ENCODE data around the gene HACL1. TPM values are rescaled to one million over a fixed set of nuclear protein-coding genes. Genes with fewer than 3 reads are reported as not detected.

The HACL1 gene
- 10 to 100 TPM; 24.2 to 29.4 TPM for total RNA-seq
- 10 to 100 TPM; 15.6 to 16.5 TPM for polyA plus RNA-seq (ENCODE audit: insufficient read length in 2 of 2)
- long read RNA-seq, donor 1, result 0 reads
- long read RNA-seq, donor 2, partial matches to known transcripts, result 0 of 1 reads
- long read RNA-seq, donor 2, other reads (novel, unspliced or antisense), result 0 of 1 reads
- long read RNA-seq, donor 3, partial matches to known transcripts, result 0 of 3 reads
- long read RNA-seq, donor 3, other reads (novel, unspliced or antisense), result 0 of 3 reads
- long read RNA-seq, donor 4, partial matches to known transcripts, result 0 of 3 reads
- long read RNA-seq, donor 4, other reads (novel, unspliced or antisense), result 0 of 3 reads

DNA sequence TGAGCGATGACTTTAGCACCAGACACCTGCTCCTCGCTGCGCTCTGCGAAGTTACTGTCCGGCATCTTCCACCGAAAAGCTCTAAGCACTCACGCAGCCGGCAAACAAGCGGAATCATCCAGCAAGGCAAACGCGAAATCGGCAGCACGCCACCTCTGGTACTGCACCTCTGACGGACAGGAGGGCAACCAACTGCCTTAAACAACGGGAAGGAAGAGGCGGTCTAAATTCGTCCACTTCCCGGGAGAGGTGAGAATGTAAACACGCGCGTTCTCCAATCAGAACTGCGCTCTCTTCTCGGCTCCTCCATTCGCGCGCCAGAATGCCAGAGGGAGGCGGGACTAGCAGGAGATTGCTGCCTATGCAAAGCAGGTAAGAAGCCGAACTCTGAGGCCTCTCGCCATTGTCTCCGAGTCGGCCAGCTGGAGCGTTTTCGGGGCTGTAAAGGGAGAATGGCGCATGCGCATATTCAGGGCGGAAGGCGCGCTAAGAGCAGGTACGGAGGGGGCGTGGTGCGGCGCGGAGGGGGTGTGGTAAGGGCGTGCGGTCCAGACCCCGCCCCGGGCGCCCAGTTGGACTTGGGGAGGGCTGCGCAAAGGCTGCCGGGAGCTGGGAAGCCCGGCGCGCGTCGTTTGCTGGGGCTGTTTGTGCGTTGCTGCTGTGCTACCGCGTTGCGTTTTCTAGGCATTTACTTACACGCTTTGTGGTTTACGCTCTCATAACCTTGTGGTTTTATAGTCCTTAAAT, at the start of gene HACL1, which contains the start of gene BTD:
HACL1 (minus strand) TSS at position 171 of the 747 bp plus-strand sequence; CDS start at position 65, 106 bp downstream.
BTD (plus strand) TSS at position 347 of the 747 bp plus-strand sequence. CDS start 33,695 bp downstream, outside the sequence.
- H3K36me3 ChIP-seq (ENCODE audit: control insufficient read depth, insufficient read depth, low read length), result peaks cover 13% of the 10 kb centered on the region
- H3K27ac ChIP-seq (ENCODE audit: low read depth, low read length), result peak within 1 kb of the TSS; percentile 89
- H3K4me1 ChIP-seq (ENCODE audit: control insufficient read depth, insufficient read depth, low read length), result no peaks in the 10 kb centered on the region
- H3K27me3 ChIP-seq (ENCODE audit: control insufficient read depth, insufficient read depth, low read length), result no peaks in the 10 kb centered on the region
- 0% methylated on average over 60 of the region's 61 CpGs for WGBS (ENCODE audit: insufficient coverage)
- H3K4me3 ChIP-seq (ENCODE audit: low read depth, low read length), result peak within 1 kb of the TSS; percentile 97
- H3K9me3 ChIP-seq (ENCODE audit: control insufficient read depth, insufficient read depth, low read length), result no peaks in the 10 kb centered on the region
- DNase-seq (ENCODE audit: low read depth in 4 of 6, low spot score in 6 of 6), result peak; percentile 99 to 100 (median 99)

DNA sequence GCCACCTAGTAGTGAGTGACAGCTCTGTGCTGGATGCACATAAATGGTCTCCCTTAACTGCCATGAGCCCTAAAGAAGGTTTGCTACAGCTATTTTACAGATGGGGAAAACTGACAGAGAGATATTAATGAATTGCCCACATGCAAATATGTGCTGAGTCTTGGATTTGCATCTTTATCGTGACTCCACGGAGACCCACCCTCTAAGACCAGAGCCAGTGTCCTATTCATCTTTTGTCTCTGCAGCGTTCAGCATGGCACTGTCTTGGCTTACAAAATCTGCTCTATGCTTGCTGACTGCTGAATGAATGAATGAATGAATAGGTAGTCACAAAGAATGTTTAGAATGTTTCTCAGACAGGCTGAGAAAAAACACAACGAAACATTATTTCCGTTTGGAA, 48.5 kb upstream of the HACL1 start:
- no peak for DNase-seq (ENCODE audit: low read depth in 4 of 6, low spot score in 6 of 6)
- Histone ChIP-seq H3K4me1 (ENCODE audit: control insufficient read depth, insufficient read depth, low read length) (peaks cover 15% of the 10 kb centered on the region), H3K27me3 (ENCODE audit: control insufficient read depth, insufficient read depth, low read length) (no peaks in the 10 kb centered on the region), H3K27ac (ENCODE audit: low read depth, low read length) (no peak overlapping the region), H3K4me3 (ENCODE audit: low read depth, low read length) (no peak overlapping the region), H3K36me3 (ENCODE audit: control insufficient read depth, insufficient read depth, low read length) (no peaks in the 10 kb centered on the region), H3K9me3 (ENCODE audit: control insufficient read depth, insufficient read depth, low read length) (no peaks in the 10 kb centered on the region)
- 50% methylated on average over 1 of the region's 5 CpGs for WGBS (ENCODE audit: insufficient coverage)

DNA sequence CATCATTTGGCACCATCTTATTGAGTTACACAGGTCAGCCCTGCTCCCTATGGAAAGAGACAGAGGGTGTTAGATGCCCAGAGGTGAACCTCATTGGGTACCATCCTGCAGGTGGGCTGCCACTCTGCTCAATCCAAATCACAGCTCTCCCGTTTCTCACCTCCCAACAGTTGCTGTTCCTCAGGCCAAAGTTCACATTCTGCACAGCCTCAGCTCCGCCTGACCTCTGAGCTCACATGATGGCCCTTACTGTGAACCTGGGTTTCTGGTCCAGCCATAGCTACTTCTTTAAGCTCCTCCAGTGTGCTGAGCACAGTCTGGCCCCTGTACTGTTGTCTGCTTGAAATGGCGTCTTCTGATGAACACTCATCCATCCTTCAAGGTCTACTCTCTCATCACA, 48.0 kb upstream of the HACL1 start:
- H3K4me3 ChIP-seq (ENCODE audit: low read depth, low read length), result no peak overlapping the region
- no peak overlapping the region for H3K27ac ChIP-seq (ENCODE audit: low read depth, low read length)
- no peak for DNase-seq (ENCODE audit: low read depth in 4 of 6, low spot score in 6 of 6)
- H3K4me1 ChIP-seq (ENCODE audit: control insufficient read depth, insufficient read depth, low read length), result peaks cover 15% of the 10 kb centered on the region
- no peaks in the 10 kb centered on the region for H3K36me3 ChIP-seq (ENCODE audit: control insufficient read depth, insufficient read depth, low read length)
- no peaks in the 10 kb centered on the region for H3K27me3 ChIP-seq (ENCODE audit: control insufficient read depth, insufficient read depth, low read length)
- 98% methylated on average over 3 of the region's 3 CpGs for WGBS (ENCODE audit: insufficient coverage)
- H3K9me3 ChIP-seq (ENCODE audit: control insufficient read depth, insufficient read depth, low read length), result no peaks in the 10 kb centered on the region

- Histone ChIP-seq H3K4me1 (ENCODE audit: control insufficient read depth, insufficient read depth, low read length) (peaks cover 15% of the 10 kb centered on the region), H3K27me3 (ENCODE audit: control insufficient read depth, insufficient read depth, low read length) (no peaks in the 10 kb centered on the region), H3K4me3 (ENCODE audit: low read depth, low read length) (no peak overlapping the region), H3K27ac (ENCODE audit: low read depth, low read length) (peak overlapping the region; percentile 10), H3K36me3 (ENCODE audit: control insufficient read depth, insufficient read depth, low read length) (no peaks in the 10 kb centered on the region), H3K9me3 (ENCODE audit: control insufficient read depth, insufficient read depth, low read length) (no peaks in the 10 kb centered on the region)
- 57% methylated on average over 1 of the region's 4 CpGs for WGBS (ENCODE audit: insufficient coverage)
- DNase-seq (ENCODE audit: low read depth in 4 of 6, low spot score in 6 of 6), result peak in 1 of 6 donors; percentile 30
Measured at GRCh38 chr3:15647611-15648167, 46.3 kb upstream of the HACL1 start.

DNA sequence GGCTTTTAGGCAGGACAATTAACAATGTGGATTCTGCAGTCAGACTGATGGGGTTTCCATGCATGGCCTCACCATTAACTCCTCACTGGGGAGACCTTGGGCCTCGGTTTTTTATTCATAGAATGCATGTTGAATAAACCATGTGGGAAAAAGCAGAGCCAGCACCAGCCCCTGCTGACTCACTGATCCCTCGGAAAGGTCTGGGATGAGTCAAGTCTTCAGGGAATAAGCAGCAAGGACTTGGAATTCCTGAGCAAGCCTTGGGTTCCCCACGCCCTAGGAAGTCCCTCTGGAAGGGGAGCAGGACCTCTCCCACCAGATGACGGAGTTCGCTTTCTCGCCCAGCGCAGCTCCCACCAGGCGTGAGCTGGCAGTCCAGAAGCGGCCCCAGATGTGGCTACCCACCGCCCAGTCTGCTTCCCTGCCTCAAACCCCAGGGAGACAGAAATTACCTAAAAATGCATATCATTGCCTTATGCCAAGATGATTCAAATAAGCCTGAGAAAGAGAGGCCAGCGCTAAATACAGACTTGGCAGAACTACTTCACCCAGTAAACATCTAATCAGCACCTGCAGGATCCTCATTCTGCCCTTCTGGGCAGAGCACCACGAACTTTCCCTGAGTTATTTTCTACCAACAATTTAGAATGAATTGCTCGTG, 45.6 kb upstream of the HACL1 start:
- Histone ChIP-seq H3K27me3 (ENCODE audit: control insufficient read depth, insufficient read depth, low read length) (no peaks in the 10 kb centered on the region), H3K36me3 (ENCODE audit: control insufficient read depth, insufficient read depth, low read length) (no peaks in the 10 kb centered on the region), H3K27ac (ENCODE audit: low read depth, low read length) (peak overlapping the region; percentile 6), H3K9me3 (ENCODE audit: control insufficient read depth, insufficient read depth, low read length) (no peaks in the 10 kb centered on the region), H3K4me3 (ENCODE audit: low read depth, low read length) (no peak overlapping the region), H3K4me1 (ENCODE audit: control insufficient read depth, insufficient read depth, low read length) (peaks cover 15% of the 10 kb centered on the region)
- DNase-seq (ENCODE audit: low read depth in 4 of 6, low spot score in 6 of 6), result peak in 1 of 6 donors; percentile 52
- WGBS (ENCODE audit: insufficient coverage), result 74% methylated on average over 10 of the region's 13 CpGs

DNA sequence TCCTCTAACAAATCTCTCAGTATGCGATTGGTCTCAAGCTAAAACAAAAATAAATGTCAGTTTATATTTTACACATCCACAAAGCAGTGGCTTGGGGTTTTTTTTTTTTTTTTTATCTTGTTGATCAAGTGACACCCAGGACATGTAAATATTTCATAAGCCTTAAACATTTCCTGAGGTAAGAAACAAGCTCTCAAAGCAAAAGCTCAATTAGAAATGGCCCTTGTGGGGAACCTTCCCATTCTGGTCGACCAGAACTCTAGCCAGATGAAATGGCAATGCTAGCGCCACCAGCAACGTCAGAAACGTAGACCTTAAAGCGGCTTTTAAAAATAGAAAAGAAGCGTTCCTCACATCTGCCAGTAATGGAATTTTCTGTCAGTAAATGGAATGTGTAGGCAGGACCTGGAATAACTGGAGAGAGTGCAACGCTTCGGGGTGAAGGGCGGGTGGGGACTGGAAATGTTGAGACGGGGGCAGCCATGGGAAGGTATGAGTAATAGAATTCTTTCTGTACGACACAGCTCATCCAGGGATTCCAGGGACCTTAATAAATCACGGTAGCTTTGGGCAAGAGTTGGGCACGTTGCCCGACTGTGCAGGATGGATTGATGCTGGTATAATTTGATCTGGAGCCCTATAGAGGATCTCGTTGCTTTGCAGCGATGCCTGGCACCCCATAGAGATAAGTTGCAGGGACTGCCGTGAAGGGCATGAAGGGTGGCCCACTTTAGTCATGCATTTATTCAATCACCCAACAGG, 44.6 kb upstream of the HACL1 start:
- Histone ChIP-seq H3K9me3 (ENCODE audit: control insufficient read depth, insufficient read depth, low read length) (no peaks in the 10 kb centered on the region), H3K27me3 (ENCODE audit: control insufficient read depth, insufficient read depth, low read length) (no peaks in the 10 kb centered on the region), H3K36me3 (ENCODE audit: control insufficient read depth, insufficient read depth, low read length) (no peaks in the 10 kb centered on the region), H3K27ac (ENCODE audit: low read depth, low read length) (no peak overlapping the region), H3K4me1 (ENCODE audit: control insufficient read depth, insufficient read depth, low read length) (peaks cover 10% of the 10 kb centered on the region), H3K4me3 (ENCODE audit: low read depth, low read length) (no peak overlapping the region)
- DNase-seq (ENCODE audit: low read depth in 4 of 6, low spot score in 6 of 6), result peak in 1 of 6 donors; percentile 70
- 48% methylated on average over 14 of the region's 18 CpGs for WGBS (ENCODE audit: insufficient coverage)

GRCh38 chr3:15645246-15645645, 43.9 kb upstream of the HACL1 start:
- Histone ChIP-seq H3K4me3 (ENCODE audit: low read depth, low read length) (no peak overlapping the region), H3K27me3 (ENCODE audit: control insufficient read depth, insufficient read depth, low read length) (no peaks in the 10 kb centered on the region), H3K27ac (ENCODE audit: low read depth, low read length) (no peak overlapping the region), H3K36me3 (ENCODE audit: control insufficient read depth, insufficient read depth, low read length) (no peaks in the 10 kb centered on the region), H3K9me3 (ENCODE audit: control insufficient read depth, insufficient read depth, low read length) (no peaks in the 10 kb centered on the region), H3K4me1 (ENCODE audit: control insufficient read depth, insufficient read depth, low read length) (peaks cover 10% of the 10 kb centered on the region)
- DNase-seq (ENCODE audit: low read depth in 4 of 6, low spot score in 6 of 6), result no peak
- 94% methylated on average over 5 of the region's 6 CpGs for WGBS (ENCODE audit: insufficient coverage)

DNA sequence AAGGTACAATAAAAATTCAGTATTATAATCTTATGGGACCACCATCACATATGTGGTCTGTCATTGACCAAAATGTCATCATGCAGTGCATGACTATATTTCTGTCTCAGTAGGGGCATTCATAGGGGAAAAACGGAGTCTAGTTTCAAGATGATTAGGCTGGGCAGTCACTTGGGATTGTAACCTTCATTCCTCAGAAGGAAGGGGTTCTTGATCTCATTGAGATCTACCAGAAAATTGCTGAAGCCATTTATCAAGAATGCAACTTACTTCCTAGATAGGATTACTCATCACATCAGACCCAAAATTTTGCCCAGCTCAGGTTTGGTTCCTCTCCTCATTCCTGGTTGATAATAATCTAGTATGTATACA, 37.5 kb upstream of the HACL1 start:
- H3K4me1 ChIP-seq (ENCODE audit: control insufficient read depth, insufficient read depth, low read length), result peaks cover 17% of the 10 kb centered on the region
- no CpG with 5 or more reads among the region's 1 CpG for WGBS (ENCODE audit: insufficient coverage)
- no peak for DNase-seq (ENCODE audit: low read depth in 4 of 6, low spot score in 6 of 6)
- H3K9me3 ChIP-seq (ENCODE audit: control insufficient read depth, insufficient read depth, low read length), result no peaks in the 10 kb centered on the region
- no peaks in the 10 kb centered on the region for H3K27me3 ChIP-seq (ENCODE audit: control insufficient read depth, insufficient read depth, low read length)
- H3K4me3 ChIP-seq (ENCODE audit: low read depth, low read length), result no peak overlapping the region
- H3K36me3 ChIP-seq (ENCODE audit: control insufficient read depth, insufficient read depth, low read length), result no peaks in the 10 kb centered on the region
- H3K27ac ChIP-seq (ENCODE audit: low read depth, low read length), result no peak overlapping the region

All from spinal cord (tissue), 10 donors.